T follicular helper cell (primary cell): ENCODE results near the gene CHP1.
"Not testable (repeated sequence)": the region's sequence is repeated elsewhere in the genome, so short reads cannot be mapped to it uniquely, and the experiment has no call there.

Source experiments
- DNase-seq: peaks from one replicate; pipeline ENCODE4 v3.0.0-alpha.2; 2020; ENCODE audit warnings: low read depth

The CHP1 gene

GRCh38 chr15:41292521-41292920 lies 61.5 kb downstream of the CHP1 start:
- DNase-seq, result no peak

GRCh38 chr15:41301139-41301538 lies 70.1 kb downstream of the CHP1 start:
- not testable (repeated sequence) for DNase-seq

GRCh38 chr15:41301587-41301986 lies 70.5 kb downstream of the CHP1 start:
- no peak for DNase-seq

GRCh38 chr15:41304149-41304770 lies 73.2 kb downstream of the CHP1 start:
- DNase-seq, result no peak

- DNase-seq, result no peak
Observed at GRCh38 chr15:41307679-41308078, 76.6 kb downstream of the CHP1 start.

GRCh38 chr15:41309226-41309905 lies 78.3 kb downstream of the CHP1 start:
- DNase-seq, result no peak

GRCh38 chr15:41320805-41321330 lies 89.8 kb downstream of the CHP1 start:
- not testable (repeated sequence) for DNase-seq

GRCh38 chr15:41323611-41324010 lies 92.5 kb downstream of the CHP1 start:
- DNase-seq, result no peak

GRCh38 chr15:41331281-41331680 lies 100.2 kb downstream of the CHP1 start:
- no peak for DNase-seq
